Glutamatergic neuron (in vitro differentiated cells): ENCODE data around the gene CARMIL1. TPM values are rescaled to one million over a fixed set of nuclear protein-coding genes. Genes with fewer than 3 reads are reported as not detected.

Source experiments
- DNase-seq: peaks from one replicate; pipeline ENCODE4 v3.0.0; 2022
- H3K27ac Mint-ChIP-seq: one replicate; pipeline ENCODE4 v1.8.0; 2020; ENCODE audit warnings: mild to moderate bottlenecking, mixed read lengths, inconsistent platforms; ENCODE audit not compliant: unreplicated experiment
- H3K27me3 Mint-ChIP-seq: one replicate; pipeline ENCODE4 v1.8.0; 2020; ENCODE audit warnings: mild to moderate bottlenecking, moderate library complexity, mixed read lengths, inconsistent platforms; ENCODE audit not compliant: unreplicated experiment
- H3K36me3 Mint-ChIP-seq: one replicate; pipeline ENCODE4 v1.8.0; 2020; ENCODE audit warnings: mild to moderate bottlenecking, mixed read lengths, inconsistent platforms; ENCODE audit not compliant: unreplicated experiment
- H3K4me1 Mint-ChIP-seq: one replicate; pipeline ENCODE4 v1.8.0; 2020; ENCODE audit warnings: mild to moderate bottlenecking, low read depth, mixed read lengths, inconsistent platforms; ENCODE audit not compliant: unreplicated experiment
- H3K4me3 Mint-ChIP-seq: one replicate; pipeline ENCODE4 v1.8.0; 2020; ENCODE audit warnings: mild to moderate bottlenecking, mixed read lengths, inconsistent platforms; ENCODE audit not compliant: unreplicated experiment
- H3K9me3 Mint-ChIP-seq: one replicate; pipeline ENCODE4 v1.8.0; 2020; ENCODE audit warnings: mild to moderate bottlenecking, moderate library complexity, mixed read lengths, inconsistent platforms; ENCODE audit not compliant: unreplicated experiment
- CTCF ChIP-seq: fragments of 200-600 bp; sonication (generic); IDR thresholded peaks from one replicate; pipeline ENCODE4 v1.5.0; 2021; ENCODE audit not compliant: partially characterized antibody, unreplicated experiment
- total RNA-seq: library from RNA; stranded (reverse); fragmentation: NEBNext Ultra II Directional; extraction: Animal tissue kit (Norgen Biotek cat#: 25700); gene quantifications from one replicate; pipeline ENCODE4 v1.2.1, GENCODE V29; 2021; ENCODE audit not compliant: unreplicated experiment

CARMIL1 gene
- total RNA-seq, 1 donor from 2014 or later = 4.8 TPM

GRCh38 chr6:25660512-25660911, 381.3 kb downstream of the CARMIL1 start:
- Mint-ChIP-seq H3K27ac (no peak overlapping the region), H3K27me3 (no peaks in the 10 kb centered on the region), H3K4me1 (no peaks in the 10 kb centered on the region), H3K9me3 (no peaks in the 10 kb centered on the region), H3K36me3 (no peaks in the 10 kb centered on the region), H3K4me3 (no peak overlapping the region)
- no peak for TF ChIP-seq CTCF
- DNase-seq = no peak

- Mint-ChIP-seq H3K4me3 (no peak overlapping the region), H3K9me3 (no peaks in the 10 kb centered on the region), H3K4me1 (no peaks in the 10 kb centered on the region), H3K27me3 (no peaks in the 10 kb centered on the region), H3K27ac (no peak overlapping the region), H3K36me3 (no peaks in the 10 kb centered on the region)
- TF ChIP-seq CTCF = no peak
- no peak for DNase-seq
These were observed 382.1 kb downstream of the CARMIL1 start for GRCh38 chr6:25661129-25661779.

GRCh38 chr6:25665455-25665854, 386.3 kb downstream of the CARMIL1 start:
- no peaks in the 10 kb centered on the region for H3K4me1 Mint-ChIP-seq
- H3K27me3 Mint-ChIP-seq = no peaks in the 10 kb centered on the region
- H3K36me3 Mint-ChIP-seq = no peaks in the 10 kb centered on the region
- no peaks in the 10 kb centered on the region for H3K9me3 Mint-ChIP-seq
- H3K4me3 Mint-ChIP-seq = no peak overlapping the region
- H3K27ac Mint-ChIP-seq = no peak overlapping the region
- DNase-seq = no peak
- no peak for TF ChIP-seq CTCF

- no peak for TF ChIP-seq CTCF
- no peak for DNase-seq
- no peak overlapping the region for H3K27ac Mint-ChIP-seq
- no peak overlapping the region for H3K4me3 Mint-ChIP-seq
- H3K36me3 Mint-ChIP-seq = no peaks in the 10 kb centered on the region
- H3K4me1 Mint-ChIP-seq = no peaks in the 10 kb centered on the region
- H3K27me3 Mint-ChIP-seq = no peaks in the 10 kb centered on the region
- H3K9me3 Mint-ChIP-seq = no peaks in the 10 kb centered on the region
These were observed 390.2 kb downstream of the CARMIL1 start for GRCh38 chr6:25669413-25669812.
